ENCODE results near the gene KLHL17. TPM values are rescaled to one million over a fixed set of nuclear protein-coding genes. Genes with fewer than 3 reads are reported as not detected.
"Not testable (repeated sequence)": the region's sequence is repeated elsewhere in the genome, so short reads cannot be mapped to it uniquely, and the experiment has no call there.

Gene KLHL17
- total RNA-seq, 3 donors from 2014 or later (not counting 1 experiment from before 2014, with no cell fraction given) = 17.8 to 33.5 (median 22.4) TPM

DNA sequence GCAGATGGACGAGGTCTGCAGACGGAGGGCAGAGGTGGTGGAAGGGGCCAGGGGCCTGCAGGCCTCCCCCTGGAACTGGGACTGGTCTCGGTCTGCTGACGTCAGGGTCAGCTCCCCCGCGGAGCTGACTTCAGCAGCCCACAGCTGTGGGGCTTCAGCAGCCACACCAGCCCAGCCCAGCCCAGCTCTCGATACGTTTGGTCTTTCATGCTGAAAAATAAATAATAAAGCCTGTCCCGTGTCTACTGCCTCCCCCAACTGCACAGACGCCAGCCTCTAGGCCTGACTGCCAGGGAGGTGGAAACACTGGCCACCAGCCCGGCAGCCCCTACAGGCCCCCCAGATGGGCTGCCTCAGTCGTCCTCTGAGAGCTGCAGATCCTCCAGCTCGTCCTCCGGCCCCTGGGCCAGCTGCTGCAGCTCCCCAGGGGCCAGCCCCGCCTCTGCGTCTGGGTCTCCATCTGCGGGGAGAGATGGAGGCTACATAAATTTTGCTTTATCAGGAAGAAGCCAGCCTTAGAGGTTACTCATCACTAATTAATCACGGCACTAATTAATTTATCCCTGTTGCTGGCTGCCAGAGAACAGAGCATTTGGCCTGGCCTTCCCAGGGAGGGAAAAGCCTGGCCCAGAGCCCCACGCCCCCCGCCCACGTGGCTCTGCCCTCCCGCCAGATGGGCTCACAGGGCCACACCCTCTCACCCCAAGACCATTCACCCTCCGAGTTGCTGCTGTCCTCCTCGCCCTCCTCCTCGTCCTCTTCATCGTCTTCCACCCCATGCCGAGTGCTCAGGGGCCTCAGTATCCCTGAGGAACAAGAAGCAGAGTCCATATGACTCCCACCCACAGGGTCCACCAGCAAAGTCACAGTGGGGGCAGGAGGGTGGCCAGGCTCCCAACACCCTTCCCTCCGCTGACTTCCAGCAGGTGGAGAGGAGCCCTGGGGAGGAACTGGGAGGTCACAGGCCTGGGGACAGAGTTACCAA is 15.8 kb upstream of the KLHL17 start:
- Mint-ChIP-seq H3K27ac (no peak overlapping the region), H3K4me1 (peaks cover 0 to 12% of the 10 kb centered on the region in 2 donors), H3K27me3 (ENCODE audit: low read depth in 2 of 2) (peaks cover under 1 to 8% of the 10 kb centered on the region in 2 donors), H3K36me3 (no peaks in the 10 kb centered on the region), H3K4me3 (no peak overlapping the region), H3K9me3 (no peaks in the 10 kb centered on the region)
- Histone ChIP-seq H3K27ac (ENCODE audit: low read length) (no peak overlapping the region), H3K27me3 (ENCODE audit: control insufficient read depth, insufficient read depth, low read length) (peaks cover 24% of the 10 kb centered on the region), H3K9me3 (ENCODE audit: control insufficient read depth, insufficient read depth, low read length) (no peaks in the 10 kb centered on the region), H3K4me3 (ENCODE audit: low read length) (no peak overlapping the region), H3K4me1 (ENCODE audit: control insufficient read depth, insufficient read depth, low read length) (peaks cover 27% of the 10 kb centered on the region), H3K36me3 (ENCODE audit: control insufficient read depth, insufficient read depth, low read length) (peaks cover 37% of the 10 kb centered on the region)
- TF ChIP-seq, protein P1, sequence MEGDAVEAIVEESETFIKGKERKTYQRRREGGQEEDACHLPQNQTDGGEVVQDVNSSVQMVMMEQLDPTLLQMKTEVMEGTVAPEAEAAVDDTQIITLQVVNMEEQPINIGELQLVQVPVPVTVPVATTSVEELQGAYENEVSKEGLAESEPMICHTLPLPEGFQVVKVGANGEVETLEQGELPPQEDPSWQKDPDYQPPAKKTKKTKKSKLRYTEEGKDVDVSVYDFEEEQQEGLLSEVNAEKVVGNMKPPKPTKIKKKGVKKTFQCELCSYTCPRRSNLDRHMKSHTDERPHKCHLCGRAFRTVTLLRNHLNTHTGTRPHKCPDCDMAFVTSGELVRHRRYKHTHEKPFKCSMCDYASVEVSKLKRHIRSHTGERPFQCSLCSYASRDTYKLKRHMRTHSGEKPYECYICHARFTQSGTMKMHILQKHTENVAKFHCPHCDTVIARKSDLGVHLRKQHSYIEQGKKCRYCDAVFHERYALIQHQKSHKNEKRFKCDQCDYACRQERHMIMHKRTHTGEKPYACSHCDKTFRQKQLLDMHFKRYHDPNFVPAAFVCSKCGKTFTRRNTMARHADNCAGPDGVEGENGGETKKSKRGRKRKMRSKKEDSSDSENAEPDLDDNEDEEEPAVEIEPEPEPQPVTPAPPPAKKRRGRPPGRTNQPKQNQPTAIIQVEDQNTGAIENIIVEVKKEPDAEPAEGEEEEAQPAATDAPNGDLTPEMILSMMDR (IDR thresholded peaks at IDR 0.05) = no peak
- intact Hi-C loops (cut with micrococcal nuclease) = no loop called here
- 91% methylated on average over 28 of the region's 28 CpGs for WGBS (ENCODE audit: insufficient coverage)
- ATAC-seq (no peak), DNase-seq (no peak)

DNA sequence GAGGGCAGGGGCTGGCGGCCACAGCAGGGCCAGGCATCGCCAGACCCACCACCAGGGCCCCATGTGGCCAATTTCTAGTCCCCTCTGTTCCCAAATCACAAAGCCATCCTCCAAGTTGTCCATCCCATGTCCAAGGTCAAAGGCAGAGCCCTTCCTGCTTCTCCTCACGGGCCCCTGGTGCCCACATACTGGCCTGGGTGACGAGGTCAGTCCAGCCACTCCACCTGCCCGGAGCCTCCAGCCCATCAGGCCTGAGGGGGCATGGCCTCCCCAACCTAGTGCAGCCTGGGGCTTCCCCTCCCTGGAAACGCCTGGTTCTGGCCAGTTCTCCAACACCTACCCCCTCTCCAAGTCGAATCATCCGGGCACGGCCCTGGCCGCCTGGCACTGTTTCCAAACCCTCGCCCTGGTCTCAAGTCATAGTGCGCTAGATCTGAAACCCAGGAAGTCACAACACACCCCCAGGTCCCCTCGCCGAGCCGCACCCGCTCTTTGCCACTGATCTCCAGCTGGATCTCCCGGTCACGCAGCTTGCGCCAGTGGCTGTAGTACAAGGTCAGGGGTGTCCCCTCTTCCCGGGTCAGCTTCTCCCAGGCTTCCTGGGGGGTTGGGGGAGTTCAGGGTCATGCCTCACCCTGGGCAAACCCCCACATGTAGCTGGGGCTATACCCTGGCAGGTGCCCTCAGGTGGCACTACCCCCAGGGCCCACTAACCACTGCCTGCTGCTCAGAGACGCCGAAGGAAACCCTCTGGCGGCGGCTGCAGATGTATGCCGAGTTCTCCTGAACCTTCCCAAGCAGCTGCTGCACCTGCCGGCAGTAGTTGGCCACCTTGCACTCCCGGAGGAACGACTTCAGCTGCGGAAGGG is 14.5 kb upstream of the KLHL17 start:
- intact Hi-C loops (cut with micrococcal nuclease) = no loop called here
- WGBS (ENCODE audit: insufficient coverage) = 95% methylated on average over 29 of the region's 29 CpGs
- Mint-ChIP-seq H3K4me3 (peak overlapping the region; percentile 21), H3K4me1 (peaks cover 0 to 6% of the 10 kb centered on the region in 2 donors), H3K36me3 (no peaks in the 10 kb centered on the region), H3K27me3 (ENCODE audit: low read depth in 2 of 2) (peaks cover 0 to 8% of the 10 kb centered on the region in 2 donors), H3K9me3 (no peaks in the 10 kb centered on the region), H3K27ac (peak overlapping the region in 1 of 2 donors; percentile 18)
- H3K27ac ChIP-seq (ENCODE audit: low read length) = no peak overlapping the region
- ATAC-seq (no peak), DNase-seq (no peak)
- TF ChIP-seq, protein P1 (IDR thresholded peaks at IDR 0.05) = no peak
- no peaks in the 10 kb centered on the region for H3K9me3 ChIP-seq (ENCODE audit: control insufficient read depth, insufficient read depth, low read length)
- peaks cover 16% of the 10 kb centered on the region for H3K27me3 ChIP-seq (ENCODE audit: control insufficient read depth, insufficient read depth, low read length)
- H3K4me1 ChIP-seq (ENCODE audit: control insufficient read depth, insufficient read depth, low read length) = peaks cover 17% of the 10 kb centered on the region
- H3K4me3 ChIP-seq (ENCODE audit: low read length) = no peak overlapping the region
- peaks cover 48% of the 10 kb centered on the region for H3K36me3 ChIP-seq (ENCODE audit: control insufficient read depth, insufficient read depth, low read length)

DNA sequence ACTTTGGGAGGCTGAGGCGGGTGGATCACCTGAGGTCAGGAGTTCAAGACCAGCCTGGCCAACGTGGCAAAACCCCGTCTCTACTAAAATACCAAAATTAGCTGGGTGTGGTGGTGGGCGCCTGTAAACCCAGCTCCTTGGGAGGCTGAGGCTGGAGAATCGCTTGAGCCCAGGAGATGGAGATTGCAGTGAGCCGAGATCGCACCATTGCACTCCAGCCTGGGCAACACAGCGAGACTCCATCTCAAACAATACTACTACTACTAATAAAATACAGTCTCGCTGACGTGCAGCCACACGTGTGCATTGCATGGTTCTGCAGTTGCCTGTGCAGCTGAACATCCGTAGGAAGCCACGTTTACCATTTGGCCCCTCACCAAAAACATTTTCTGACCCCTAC is 13.6 kb upstream of the KLHL17 start:
- peaks cover 55% of the 10 kb centered on the region for H3K36me3 ChIP-seq (ENCODE audit: control insufficient read depth, insufficient read depth, low read length)
- H3K4me3 ChIP-seq (ENCODE audit: low read length); DNase-seq; H3K36me3 Mint-ChIP-seq; H3K4me1 Mint-ChIP-seq; intact Hi-C loops (cut with micrococcal nuclease); H3K4me1 ChIP-seq (ENCODE audit: control insufficient read depth, insufficient read depth, low read length); H3K27me3 ChIP-seq (ENCODE audit: control insufficient read depth, insufficient read depth, low read length); H3K27ac Mint-ChIP-seq; H3K9me3 ChIP-seq (ENCODE audit: control insufficient read depth, insufficient read depth, low read length); H3K9me3 Mint-ChIP-seq; H3K27me3 Mint-ChIP-seq (ENCODE audit: low read depth in 2 of 2); ATAC-seq; H3K4me3 Mint-ChIP-seq; H3K27ac ChIP-seq (ENCODE audit: low read length): not testable (repeated sequence)
- 97% methylated on average over 13 of the region's 13 CpGs for WGBS (ENCODE audit: insufficient coverage)

DNA sequence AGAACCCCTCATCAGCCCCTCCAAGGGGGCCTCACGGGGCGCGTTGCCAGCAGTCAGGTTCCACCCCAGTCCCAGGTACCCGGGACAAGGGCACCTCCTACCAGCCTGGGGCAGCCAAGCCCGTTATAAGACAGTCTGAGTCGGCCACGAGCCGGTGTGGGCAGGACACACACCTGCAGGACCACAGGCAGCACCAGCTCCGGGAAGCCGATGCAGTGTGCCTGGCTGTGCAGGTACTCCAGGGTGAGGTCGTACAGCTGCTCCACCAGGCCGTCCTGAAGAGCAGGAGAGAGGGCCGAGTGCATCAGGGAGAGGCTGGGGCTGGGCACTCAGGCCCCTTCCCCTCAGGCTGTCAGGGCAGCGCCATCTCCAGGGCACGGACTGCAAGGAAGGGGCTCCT is 12.4 kb upstream of the KLHL17 start:
- peaks cover 64% of the 10 kb centered on the region for H3K36me3 ChIP-seq (ENCODE audit: control insufficient read depth, insufficient read depth, low read length)
- WGBS (ENCODE audit: insufficient coverage) = 97% methylated on average over 15 of the region's 15 CpGs
- TF ChIP-seq, protein P1 (IDR thresholded peaks at IDR 0.05) = no peak

More for the DNA sequence above, 12.4 kb upstream of the KLHL17 start:
- intact Hi-C loops (cut with micrococcal nuclease) = no loop called here
- H3K36me3 Mint-ChIP-seq = no peaks in the 10 kb centered on the region
- no peak overlapping the region for H3K4me3 Mint-ChIP-seq
- peaks cover 0 to 4% of the 10 kb centered on the region in 2 donors for H3K27me3 Mint-ChIP-seq (ENCODE audit: low read depth in 2 of 2)
- no peak for DNase-seq
- peaks cover 0 to 5% of the 10 kb centered on the region in 2 donors for H3K4me1 Mint-ChIP-seq
- Histone ChIP-seq H3K27me3 (ENCODE audit: control insufficient read depth, insufficient read depth, low read length) (peaks cover 3% of the 10 kb centered on the region), H3K4me1 (ENCODE audit: control insufficient read depth, insufficient read depth, low read length) (peaks cover 2% of the 10 kb centered on the region), H3K9me3 (ENCODE audit: control insufficient read depth, insufficient read depth, low read length) (no peaks in the 10 kb centered on the region), H3K27ac (ENCODE audit: low read length) (no peak overlapping the region), H3K4me3 (ENCODE audit: low read length) (no peak overlapping the region)
- no peak for ATAC-seq
- H3K27ac Mint-ChIP-seq = no peak overlapping the region
- no peaks in the 10 kb centered on the region for H3K9me3 Mint-ChIP-seq

Measured in natural killer cell (primary cell).